SK-N-MC (cell line): Measurements from ENCODE around the gene NBPF4.
A peak's percentile ranks its signal among the peaks of the same experiment; 100 is the strongest.
"Not testable (repeated sequence)": the region's sequence is repeated elsewhere in the genome, so short reads cannot be mapped to it uniquely, and the experiment has no call there.

Source experiments
- DNase-seq: peaks from one replicate; pipeline ENCODE4 v3.0.0-alpha.2; 2011; ENCODE audit warnings: low read depth, low spot score
- H3K27ac ChIP-seq: fragments of 200-600 bp; sonication (generic); 2 replicates; pipeline ENCODE4 v1.5.1; 2016; ENCODE audit warnings: mixed run types
- H3K36me3 ChIP-seq: fragments of 200-600 bp; sonication (generic); 2 replicates; pipeline ENCODE4 v1.6.1; 2017; ENCODE audit warnings: antibody characterized with exemption, low read length, mixed read lengths; ENCODE audit not compliant: insufficient read depth
- H3K4me3 ChIP-seq: fragments of 200-600 bp; sonication (generic); 2 replicates; pipeline ENCODE4 v1.5.1; 2016
- H3K9ac ChIP-seq: fragments of 200-600 bp; sonication (generic); 2 replicates; pipeline ENCODE4 v1.8.0; 2017; ENCODE audit warnings: mixed run types, mixed read lengths; ENCODE audit not compliant: insufficient read length
- H3K9me3 ChIP-seq: fragments of 200-600 bp; sonication (generic); 2 replicates; pipeline ENCODE4 v1.6.1; 2017; ENCODE audit warnings: low read depth, mild to moderate bottlenecking, antibody characterized with exemption, low read length, moderate library complexity, mixed read lengths
- EZH2 ChIP-seq: fragments of 200-600 bp; sonication (generic); IDR thresholded peaks from one replicate; pipeline ENCODE4 v1.6.1; 2017; ENCODE audit warnings: antibody characterized with exemption
- FOXP2 ChIP-seq: optimal IDR thresholded peaks from 2 replicates; pipeline ENCODE3; 2011; ENCODE audit warnings: mild to moderate bottlenecking, moderate library complexity; ENCODE audit not compliant: insufficient read depth; ENCODE audit errors: extremely low read length, control extremely low read depth
- POLR2AphosphoS5 ChIP-seq: IDR thresholded peaks from 2 replicates; pipeline ENCODE4 v1.6.1; 2012; ENCODE audit warnings: mild to moderate bottlenecking, low read depth, low read length, borderline replicate concordance

The NBPF4 gene

DNA sequence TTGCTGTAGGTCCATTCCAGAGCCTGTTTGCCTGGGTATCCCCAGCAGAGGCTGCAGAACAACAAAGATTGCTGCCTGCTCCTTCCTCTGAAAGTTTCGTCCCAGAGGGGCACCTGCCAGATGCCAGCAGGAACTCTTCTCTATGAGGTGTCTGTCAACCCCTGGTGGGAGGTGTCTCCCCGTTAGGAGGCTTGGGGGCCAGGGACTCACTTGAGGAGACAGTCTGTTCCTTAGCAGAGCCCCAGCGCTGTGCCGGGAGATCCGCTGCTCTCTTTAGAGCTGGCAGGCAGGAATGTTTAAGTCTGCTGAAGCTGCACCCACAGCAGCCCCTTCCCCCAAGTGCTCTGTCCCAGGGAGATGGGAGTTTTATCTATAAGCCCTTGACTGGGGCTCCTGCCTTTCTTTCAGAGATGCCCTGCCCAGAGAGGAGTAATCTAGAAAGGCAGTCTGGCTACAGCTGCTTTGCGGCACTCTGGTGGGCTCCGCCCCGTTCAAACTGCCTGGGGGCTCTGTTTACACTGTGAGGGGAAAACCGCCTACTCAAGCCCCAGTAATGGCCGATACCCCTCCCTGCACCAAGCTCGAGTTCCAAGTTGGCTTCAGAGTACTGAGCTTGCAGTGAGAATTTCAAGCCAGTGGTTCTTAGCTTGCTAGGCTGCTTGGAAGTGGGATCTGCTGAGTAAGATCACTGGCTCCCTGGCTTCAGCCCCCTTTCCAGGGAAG, 35.0 kb downstream of the NBPF4 start:
- TF ChIP-seq POLR2AphosphoS5 = no peak
- no peak for TF ChIP-seq EZH2
- no peak for TF ChIP-seq FOXP2
- Histone ChIP-seq H3K9ac (no peak overlapping the region), H3K4me3 (peak overlapping the region; percentile 48), H3K27ac (peak overlapping the region; percentile 15; the same call in 1 of the 2 replicates), H3K9me3 (no peaks in the 10 kb centered on the region), H3K36me3 (no peaks in the 10 kb centered on the region)
- DNase-seq = no peak

DNA sequence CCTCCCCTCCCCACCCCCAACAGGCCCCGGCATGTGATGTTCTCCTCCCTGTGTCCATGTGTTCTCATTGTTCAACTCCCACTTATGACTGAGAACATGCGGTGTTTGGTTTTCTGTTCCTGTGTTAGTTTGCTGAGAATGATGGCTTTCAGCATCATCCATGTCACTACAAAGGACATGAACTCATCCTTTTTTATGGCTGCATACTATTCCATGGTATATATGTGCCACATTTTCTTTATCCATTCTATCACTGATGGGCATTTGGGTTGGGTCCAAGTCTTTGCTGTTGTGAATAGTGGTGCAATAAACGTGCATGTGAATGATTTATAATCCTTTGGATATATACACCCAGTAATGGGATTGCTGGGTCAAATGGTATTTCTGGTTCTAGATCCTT, 40.3 kb downstream of the NBPF4 start:
- H3K27ac ChIP-seq = not testable (repeated sequence)

DNA sequence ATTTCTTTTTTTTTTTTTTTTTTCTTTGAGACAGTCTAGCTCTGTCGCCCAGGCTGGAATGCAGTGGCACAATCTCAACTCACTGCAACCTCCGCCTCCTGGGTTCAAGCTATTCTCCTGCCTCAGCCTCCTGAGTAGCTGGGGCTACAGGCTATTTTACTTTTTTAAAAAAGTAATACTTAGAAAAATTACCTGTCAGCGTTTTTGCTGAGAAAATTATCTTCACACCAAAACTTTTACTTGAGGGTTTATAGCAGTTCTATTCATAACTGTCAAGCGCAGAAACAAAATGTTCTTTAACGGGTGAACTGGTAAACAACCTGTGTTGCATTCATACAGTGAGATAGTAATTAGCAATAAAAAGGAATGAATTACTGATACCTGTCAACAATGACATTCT, 42.2 kb downstream of the NBPF4 start:
- H3K4me3 ChIP-seq = no peak overlapping the region
- H3K9ac ChIP-seq = no peak overlapping the region
- H3K9me3 ChIP-seq = peaks cover under 1% of the 10 kb centered on the region; the same call in 1 of the 2 replicates
- H3K27ac ChIP-seq = no peak overlapping the region
- no peak for TF ChIP-seq POLR2AphosphoS5
- no peak for TF ChIP-seq FOXP2
- no peak for TF ChIP-seq EZH2
- peaks cover 21% of the 10 kb centered on the region for H3K36me3 ChIP-seq
- no peak for DNase-seq

More for the DNA sequence above, 40.3 kb downstream of the NBPF4 start:
- H3K4me3 ChIP-seq, DNase-seq, H3K9ac ChIP-seq, H3K36me3 ChIP-seq, H3K9me3 ChIP-seq: not testable (repeated sequence)

GRCh38 chr1:108200687-108201051, 43.2 kb downstream of the NBPF4 start:
- peak overlapping the region; percentile 96 for H3K4me3 ChIP-seq
- no peak for TF ChIP-seq EZH2
- TF ChIP-seq FOXP2 = peak; percentile 39
- peak; percentile 7; the same call in 1 of the 2 replicates for TF ChIP-seq POLR2AphosphoS5
- H3K36me3 ChIP-seq = peaks cover 31% of the 10 kb centered on the region
- peak; percentile 68 for DNase-seq
- peak overlapping the region; percentile 72; the same call in 1 of the 2 replicates for H3K27ac ChIP-seq
- peak overlapping the region; percentile 82 for H3K9ac ChIP-seq
- H3K9me3 ChIP-seq = peaks cover 11% of the 10 kb centered on the region

DNA sequence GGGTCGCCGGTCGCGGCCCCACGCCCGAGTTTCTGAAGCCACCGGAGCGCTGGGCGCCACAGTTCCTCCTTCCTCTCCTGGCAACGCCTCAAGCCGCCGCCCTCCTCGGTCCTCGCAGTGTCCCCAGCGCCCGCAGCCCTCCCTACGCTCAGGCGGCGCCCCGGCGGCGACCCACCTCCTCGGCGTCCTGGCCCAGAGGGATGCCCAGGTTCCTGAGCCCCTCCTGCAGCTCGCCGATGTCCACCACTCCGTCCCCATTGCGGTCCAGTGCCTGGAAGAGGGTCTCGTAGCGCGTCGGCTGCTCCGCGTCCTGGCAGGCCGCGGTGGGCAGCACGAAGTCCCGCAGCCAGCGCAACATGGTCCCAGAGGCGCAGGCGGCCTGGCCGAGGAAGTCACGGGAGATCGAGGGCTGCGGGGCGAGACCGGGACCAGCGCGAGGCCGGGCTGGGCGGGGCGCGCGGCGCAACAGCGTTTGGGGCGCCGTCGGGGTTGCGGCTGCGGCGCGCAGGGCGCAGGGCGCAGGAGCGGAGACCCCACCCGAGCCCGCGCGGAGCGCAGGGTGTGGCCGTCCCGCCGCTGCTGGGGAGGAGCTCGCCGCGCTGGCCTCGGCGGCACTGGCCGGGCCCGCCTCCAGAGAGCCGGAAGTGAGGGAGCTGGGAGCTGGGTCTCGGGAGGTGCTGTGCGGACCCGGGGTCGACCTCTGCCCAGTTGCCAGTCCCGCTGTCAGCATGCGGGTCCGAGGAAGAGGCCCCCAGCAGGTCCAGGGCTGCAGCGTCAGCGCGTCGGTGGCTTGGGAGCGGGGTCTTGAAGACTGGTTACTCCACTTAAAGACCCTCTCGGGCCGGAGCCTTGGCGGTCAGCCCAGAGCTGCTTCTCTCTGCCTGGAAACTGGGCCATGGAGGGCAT, 43.8 kb downstream of the NBPF4 start, which contains the start of gene SLC25A24:
Gene SLC25A24, minus strand, starts transcription at position 563 of the 906 bp plus-strand sequence. Its CDS starts 205 bp downstream, at position 358.
- H3K27ac ChIP-seq = peak within 1 kb of the TSS; percentile 72; the same call in 1 of the 2 replicates
- TF ChIP-seq FOXP2 (no peak), POLR2AphosphoS5 (peak; percentile 73; the same call in 1 of the 2 replicates)
- DNase-seq = no peak

GRCh38 chr1:108199201-108199691, 44.6 kb downstream of the NBPF4 start:
- peak overlapping the region; percentile 91 for H3K9ac ChIP-seq
- peaks cover 45% of the 10 kb centered on the region for H3K36me3 ChIP-seq
- TF ChIP-seq POLR2AphosphoS5 = no peak
- TF ChIP-seq EZH2 = no peak
- no peak for TF ChIP-seq FOXP2
- no peak for DNase-seq
- H3K9me3 ChIP-seq = peaks cover 22% of the 10 kb centered on the region
- peak overlapping the region; percentile 53; the same call in 1 of the 2 replicates for H3K27ac ChIP-seq
- H3K4me3 ChIP-seq = peak overlapping the region; percentile 96

More for the DNA sequence above, 43.8 kb downstream of the NBPF4 start, which contains the start of gene SLC25A24:
- H3K4me3 ChIP-seq = peak within 1 kb of the TSS; percentile 96
- H3K9me3 ChIP-seq = peaks cover 16% of the 10 kb centered on the region
- peaks cover 37% of the 10 kb centered on the region for H3K36me3 ChIP-seq
- H3K9ac ChIP-seq = peak within 1 kb of the TSS; percentile 91

DNA sequence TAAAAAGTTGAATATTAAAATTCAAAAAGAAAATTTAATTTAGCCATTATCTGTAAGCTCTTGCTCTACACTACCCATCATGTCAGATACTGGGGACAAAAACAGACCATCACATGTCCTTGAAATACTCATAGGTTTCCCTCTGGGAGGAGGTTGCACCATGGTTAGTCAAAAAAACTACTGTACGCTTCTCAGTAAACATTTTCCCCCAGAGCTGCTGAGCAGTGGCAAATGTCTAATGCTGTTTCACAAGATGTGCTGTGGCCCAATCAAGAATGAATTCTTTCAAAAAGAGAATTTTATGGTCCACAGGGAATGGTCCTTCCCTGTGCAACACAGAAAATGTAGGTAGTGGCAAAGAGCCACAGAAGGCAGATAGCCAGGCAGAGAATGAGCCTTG, 49.8 kb downstream of the NBPF4 start:
- peaks cover 22% of the 10 kb centered on the region for H3K9me3 ChIP-seq
- TF ChIP-seq FOXP2 (no peak), POLR2AphosphoS5 (no peak)
- H3K9ac ChIP-seq = no peak overlapping the region
- H3K27ac ChIP-seq = no peak overlapping the region
- DNase-seq = no peak
- H3K4me3 ChIP-seq = no peak overlapping the region
- H3K36me3 ChIP-seq = peaks cover 67% of the 10 kb centered on the region

GRCh38 chr1:108193333-108193732, 50.5 kb downstream of the NBPF4 start:
- Histone ChIP-seq H3K9me3 (peaks cover 22% of the 10 kb centered on the region), H3K36me3 (peaks cover 69% of the 10 kb centered on the region)

More at GRCh38 chr1:108193333-108193732, 50.5 kb downstream of the NBPF4 start:
- H3K9ac ChIP-seq = no peak overlapping the region
- no peak overlapping the region for H3K4me3 ChIP-seq
- no peak overlapping the region for H3K27ac ChIP-seq
- TF ChIP-seq FOXP2 (no peak), POLR2AphosphoS5 (no peak), EZH2 (no peak)
- DNase-seq = no peak
